ENCODE measurements around the gene KRT79. TPM values are rescaled to one million over a fixed set of nuclear protein-coding genes. Genes with fewer than 3 reads are reported as not detected.

Gene KRT79
- total and polyA plus RNA-seq, 2 of the 8 experiments (the other 6 are each of a cell fraction or from before 2014, with no cell fraction given) = not detected

- peaks cover 0 to 1% of the 10 kb centered on the region in 2 experiments for H4K20me1 ChIP-seq (replicated peaks in 1 of 2; ENCODE audit: control insufficient read depth in 1 of 2, insufficient read depth in 2 of 2, low read length in 2 of 2)
- no peak overlapping the region for H3K4me3 ChIP-seq (ENCODE audit: extremely low read depth in 1 of 4, insufficient read depth in 2 of 4, low read depth in 3 of 4, low read length in 4 of 4)
- H3K4me2 ChIP-seq (ENCODE audit: insufficient read depth in 1 of 2, low read depth in 2 of 2, low read length in 2 of 2) = no peak overlapping the region
- no peak overlapping the region for H3K18ac ChIP-seq (ENCODE audit: extremely low read depth, low read length)
- ChIA-PET POLR2A (ENCODE audit: partially characterized antibody) (no interaction called here), CTCF (ENCODE audit: partially characterized antibody) (interaction anchor here (0.6 to 36.8 kb wide), 13 partner anchors 7 to 506 kb away, joined by 3 to 1250 read pairs (median 22); partner anchors contain the start of genes KRT8 and KRT85)
- H3K23me2 ChIP-seq (ENCODE audit: low read depth, low read length) = peaks cover 8% of the 10 kb centered on the region; the same call in 1 of the 2 replicates
- no peak overlapping the region for H3K9ac ChIP-seq (replicated peaks in 1 of 4; ENCODE audit: extremely low read depth in 1 of 4, low read depth in 3 of 4, low read length in 3 of 4)
- no peak overlapping the region for H2BK120ac ChIP-seq (replicated peaks; ENCODE audit: low read depth, low read length)
- 89% methylated on average over 7 of the region's 7 CpGs; no CpG with 5 or more reads in 1 of the 2 experiments for WGBS, 2 experiments (ENCODE audit: extremely low coverage in 1 of 2, insufficient coverage in 1 of 2, insufficient read length in 1 of 2, insufficient replicate concordance in 2 of 2, low coverage in 1 of 2, low lambda C conversion rate in 2 of 2, missing lambda C conversion rate in 1 of 2)
- TF ChIP-seq TAF1 (IDR thresholded peaks at IDR 0.05; ENCODE audit: low read depth, low read length) (no peak), CBX5 (IDR thresholded peaks at IDR 0.05; ENCODE audit: low read depth, low read length) (no peak), NRF1 (IDR thresholded peaks at IDR 0.05; ENCODE audit: low read depth, low read length) (no peak), GTF2F1 (IDR thresholded peaks at IDR 0.05; ENCODE audit: borderline replicate concordance, low read depth, low read length) (no peak), YY1 (IDR thresholded peaks at IDR 0.05; ENCODE audit: low read depth, low read length) (no peak), CTBP2 (IDR thresholded peaks at IDR 0.05; ENCODE audit: borderline replicate concordance, insufficient read depth, insufficient read length, low read length) (no peak), TEAD4 (IDR thresholded peaks at IDR 0.05; ENCODE audit: low read depth, low read length) (no peak), SIRT6 (IDR thresholded peaks at IDR 0.05; ENCODE audit: low read length) (no peak), JUND (IDR thresholded peaks at IDR 0.05; ENCODE audit: low read length) (no peak), EZH2 (IDR thresholded peaks at IDR 0.05; ENCODE audit: low read depth, low read length, severe bottlenecking) (no peak), RBBP5 (IDR thresholded peaks at IDR 0.05; ENCODE audit: borderline replicate concordance, low read depth, low read length) (no peak), SP4 (IDR thresholded peaks at IDR 0.05; ENCODE audit: low read length) (no peak)
- H3K4ac ChIP-seq (replicated peaks; ENCODE audit: insufficient read length, low read depth, low read length) = no peak overlapping the region
- no peak overlapping the region for H2AFZ ChIP-seq (ENCODE audit: low read length)
- no peak overlapping the region for H3K27ac ChIP-seq (ENCODE audit: low read depth, low read length)
- no peak overlapping the region for H2BK20ac ChIP-seq (ENCODE audit: low read length)
- H4K91ac ChIP-seq (replicated peaks; ENCODE audit: insufficient read length, low read length) = no peak overlapping the region
- no peaks in the 10 kb centered on the region for H3K79me2 ChIP-seq (ENCODE audit: control insufficient read depth in 1 of 2, insufficient read depth in 2 of 2, low read length in 2 of 2)
- H3K9me3 ChIP-seq (ENCODE audit: insufficient read depth in 2 of 2, low read depth in 1 of 2, low read length in 1 of 2) = no peaks in the 10 kb centered on the region
- H2BK5ac ChIP-seq (ENCODE audit: low read depth, low read length) = no peak overlapping the region
- peak overlapping the region; percentile 11; the same call in 1 of the 2 replicates for H2BK12ac ChIP-seq (ENCODE audit: low read depth, low read length)
- H4K5ac ChIP-seq (ENCODE audit: insufficient read length, low read depth, low read length) = no peak overlapping the region
- H3K36me3 ChIP-seq (ENCODE audit: control insufficient read depth in 2 of 4, insufficient read depth in 4 of 4, low read length in 3 of 4) = no peaks in the 10 kb centered on the region
- no peak overlapping the region for H3K23ac ChIP-seq (ENCODE audit: insufficient read length)
- FAIRE-seq = no peak
- H3K27me3 ChIP-seq (replicated peaks in 1 of 4; ENCODE audit: control insufficient read depth in 3 of 4, extremely low read depth in 1 of 4, insufficient read depth in 3 of 4, low read length in 3 of 4) = peaks cover 0 to 22% (median 17%) of the 10 kb centered on the region in 4 experiments; a peak in 5 of 7 replicates
- DNase-seq (ENCODE audit: low read depth in 1 of 2, low spot score in 2 of 2) = no peak
- no peak overlapping the region for H3K14ac ChIP-seq (ENCODE audit: insufficient read length)
- H3K79me1 ChIP-seq (ENCODE audit: low read depth, low read length) = no peaks in the 10 kb centered on the region
- no peak overlapping the region for H4K8ac ChIP-seq (ENCODE audit: extremely low read depth, insufficient read depth, low read length)
- H3K4me1 ChIP-seq (replicated peaks in 1 of 4; ENCODE audit: control insufficient read depth in 3 of 4, insufficient read depth in 4 of 4, low read length in 3 of 4) = peaks cover 0 to 8% (median 4%) of the 10 kb centered on the region in 4 experiments; a peak in 4 of 7 replicates
- no peak overlapping the region for H3K56ac ChIP-seq (replicated peaks; ENCODE audit: insufficient read length, low read depth, low read length)
- H2BK15ac ChIP-seq (ENCODE audit: low read length) = no peak overlapping the region
- no peak overlapping the region; the same call in 1 of the 2 replicates for H2AK5ac ChIP-seq (ENCODE audit: low read depth, low read length)
Observed at GRCh38 chr12:52876372-52876771, 42.3 kb upstream of the KRT79 start.

Measured in H1 (cell line).